Panc1 (cell line): ENCODE data around the gene CHID1. TPM values are rescaled to one million over a fixed set of nuclear protein-coding genes. Genes with fewer than 3 reads are reported as not detected.

Source experiments
- ATAC-seq: fragments of 200-7000 bp; cut with Tn5 transposase; 2 replicates; pipeline ENCODE4 v1.9.1; 2020; ENCODE audit warnings: mild to moderate bottlenecking, moderate library complexity
- BruUV-seq: library from RNA; stranded (reverse); fragments of 400-500 nt; replicated peaks from 2 replicates; lab custom pipeline; 2021; lab: Mats Ljungman, UMichigan
- CTCF ChIA-PET: fragments of 300-600 bp; sonication (Branson Sonifier 250); formaldehyde crosslinking; loops from one replicate; lab custom pipeline; 2022; ENCODE audit warnings: antibody characterized with exemption; lab: Charles Lee
- POLR2A ChIA-PET: fragments of 300-600 bp; sonication (Branson Sonifier 250); formaldehyde crosslinking; loops from one replicate; lab custom pipeline; 2022; ENCODE audit warnings: antibody characterized with exemption; lab: Charles Lee
- DNase-seq: peaks from one replicate; pipeline ENCODE4 v3.0.0-alpha.2; 2010; ENCODE audit warnings: low read depth, low spot score
- H3K27ac ChIP-seq: 2 replicates; pipeline ENCODE4 v1.5.1; 2011; ENCODE audit warnings: mild to moderate bottlenecking, low read length, inconsistent platforms
- H3K27me3 ChIP-seq: fragments of 200-500 bp; sonication (Bioruptor generic); 2 replicates; pipeline ENCODE4 v1.6.0; 2014; ENCODE audit warnings: low read length, inconsistent platforms; ENCODE audit not compliant: control insufficient read depth, insufficient read depth
- H3K36me3 ChIP-seq: fragments of 200-500 bp; sonication (Bioruptor generic); 2 replicates; pipeline ENCODE4 v1.5.1; 2014; ENCODE audit warnings: inconsistent platforms, mild to moderate bottlenecking, low read length, moderate library complexity; ENCODE audit not compliant: control insufficient read depth, insufficient read depth
- H3K4me1 ChIP-seq: 2 replicates; pipeline ENCODE4 v1.5.1; 2011; ENCODE audit warnings: inconsistent platforms, mild to moderate bottlenecking, low read length, moderate library complexity; ENCODE audit not compliant: control insufficient read depth, insufficient read depth
- H3K4me3 ChIP-seq, 2 experiments: 2 replicates each; pipeline ENCODE4 v1.5.1; 2011 to 2012; ENCODE audit warnings: low read depth in 2 of 2, low read length in 2 of 2, mild to moderate bottlenecking in 2 of 2, inconsistent platforms in 1 of 2, moderate library complexity in 1 of 2
- H3K9me3 ChIP-seq: fragments of 200-500 bp; sonication (Bioruptor generic); 2 replicates; pipeline ENCODE4 v1.5.1; 2014; ENCODE audit warnings: low read depth, mild to moderate bottlenecking, inconsistent platforms, low read length, moderate library complexity; ENCODE audit not compliant: control insufficient read depth, insufficient read depth
- CTCF ChIP-seq: fragments of 450-650 bp; IDR thresholded peaks from 2 replicates; pipeline ENCODE4 v1.5.1; 2017; ENCODE audit warnings: mild to moderate bottlenecking
- POLR2AphosphoS5 ChIP-seq: IDR thresholded peaks from 2 replicates; pipeline ENCODE4 v1.6.1; 2012; ENCODE audit warnings: mild to moderate bottlenecking, low read depth, low read length, moderate library complexity
- REST ChIP-seq, 2 experiments: IDR thresholded peaks; 2 replicates each; pipeline ENCODE4 v1.6.1; 2011 to 2012; ENCODE audit warnings: low read depth in 2 of 2, control low read depth in 1 of 2, low read length in 1 of 2, mild to moderate bottlenecking in 1 of 2, moderate library complexity in 1 of 2; ENCODE audit not compliant: insufficient read depth in 1 of 2
- SIN3A ChIP-seq: IDR thresholded peaks from 2 replicates; pipeline ENCODE4 v1.6.1; 2012; ENCODE audit warnings: low read depth, mild to moderate bottlenecking, low read length, moderate library complexity, borderline replicate concordance; ENCODE audit not compliant: insufficient read depth
- TCF7L2 ChIP-seq: IDR thresholded peaks from 2 replicates; pipeline ENCODE4 v1.6.1; 2011; ENCODE audit warnings: mild to moderate bottlenecking, low read depth, low read length, inconsistent platforms
- in situ Hi-C: cut with HindIII; loops from 2 replicates; pipeline ENCODE4 v1.10.0; 2016; ENCODE audit warnings: low sequenced_read_pairs, low pct_unique_long_range_greater_than_20kb
- intact Hi-C: fragments of 100-400 bp; cut with micrococcal nuclease; formaldehyde crosslinking; loops from one replicate; pipeline ENCODE4 v1.10.0; 2022; ENCODE audit not compliant: unreplicated experiment
- total RNA-seq: library from RNA; stranded (reverse); gene quantifications from one replicate; pipeline ENCODE4 v1.2.1, GENCODE V29; 2021; ENCODE audit not compliant: unreplicated experiment

Gene CHID1
- total RNA-seq, 1 experiment from 2014 or later: 224 TPM

GRCh38 chr11:945986-946385 lies 35.4 kb upstream of the CHID1 start:
- DNase-seq (no peak), ATAC-seq (no peak)
- in situ Hi-C loops (no loop called here), intact Hi-C loops (no loop called here)
- H3K9me3 ChIP-seq: no peaks in the 10 kb centered on the region
- TF ChIP-seq POLR2AphosphoS5 (no peak), REST (IDR thresholded peaks at IDR 0.05; ENCODE audit: insufficient read depth in 1 of 2, low read depth in 2 of 2, low read length in 1 of 2) (no peak), SIN3A (no peak), TCF7L2 (no peak), CTCF (no peak)
- CTCF ChIA-PET: no interaction called here
- no peak overlapping the region for H3K27ac ChIP-seq
- no peak overlapping the region for H3K4me3 ChIP-seq
- H3K27me3 ChIP-seq: no peaks in the 10 kb centered on the region
- H3K36me3 ChIP-seq: no peaks in the 10 kb centered on the region
- H3K4me1 ChIP-seq: 0 out of 2 replicates have a peak, but pooled peaks cover 3% of the 10 kb centered on the region
- BruUV-seq: no TSS peak
- POLR2A ChIA-PET: no interaction called here

GRCh38 chr11:944711-945470 lies 34.3 kb upstream of the CHID1 start:
- in situ Hi-C loops: no loop called here
- intact Hi-C loops: no loop called here
- Histone ChIP-seq H3K27ac (no peak overlapping the region), H3K4me3 (no peak overlapping the region), H3K9me3 (no peaks in the 10 kb centered on the region), H3K36me3 (no peaks in the 10 kb centered on the region), H3K27me3 (no peaks in the 10 kb centered on the region), H3K4me1 (0 out of 2 replicates have a peak, but pooled peaks cover 3% of the 10 kb centered on the region)
- DNase-seq (no peak), ATAC-seq (peak; percentile 49)
- CTCF ChIA-PET: interaction anchor here (0.7 kb wide), 1 partner anchor 561 kb away, joined by 4 read pairs; no protein-coding TSS in a partner anchor
- POLR2A ChIA-PET: no interaction called here
- no TSS peak for BruUV-seq
- TF ChIP-seq TCF7L2: no peak
- no peak for TF ChIP-seq SIN3A

GRCh38 chr11:942823-943222 lies 32.2 kb upstream of the CHID1 start:
- POLR2A ChIA-PET: no interaction called here
- ATAC-seq: no peak
- BruUV-seq: no TSS peak

More at GRCh38 chr11:942823-943222, 32.2 kb upstream of the CHID1 start:
- Histone ChIP-seq H3K27me3 (no peaks in the 10 kb centered on the region), H3K9me3 (no peaks in the 10 kb centered on the region), H3K4me3 (no peak overlapping the region), H3K36me3 (no peaks in the 10 kb centered on the region), H3K4me1 (peaks cover 6% of the 10 kb centered on the region; the same call in 1 of the 2 replicates), H3K27ac (peak overlapping the region; percentile 10; the same call in 1 of the 2 replicates)
- CTCF ChIA-PET: no interaction called here
- DNase-seq: no peak
- intact Hi-C loops (no loop called here), in situ Hi-C loops (no loop called here)
- TF ChIP-seq SIN3A: no peak
- TF ChIP-seq CTCF: no peak
- no peak for TF ChIP-seq TCF7L2
- no peak for TF ChIP-seq POLR2AphosphoS5
- no peak for TF ChIP-seq REST (IDR thresholded peaks at IDR 0.05; ENCODE audit: insufficient read depth in 1 of 2, low read depth in 2 of 2, low read length in 1 of 2)
